DOHH2 (cell line): Measurements from ENCODE around the gene CCDC107.

Experiments
- CTCF ChIP-seq: fragments of 200-600 bp; sonication (generic); IDR thresholded peaks from one replicate; pipeline ENCODE4 v1.5.1; 2014; ENCODE audit warnings: antibody characterized with exemption, mild to moderate bottlenecking, low read depth, low read length; ENCODE audit not compliant: poor library complexity, severe bottlenecking
- EZH2phosphoT487 ChIP-seq: fragments of 200-600 bp; sonication (generic); IDR thresholded peaks from 2 replicates; pipeline ENCODE4 v1.6.1; 2017; ENCODE audit warnings: borderline replicate concordance, mild to moderate bottlenecking, antibody characterized with exemption, low read length, moderate library complexity, mixed read lengths

GRCh38 chr9:35690614-35691333, 32.7 kb downstream of the CCDC107 start:
- TF ChIP-seq CTCF: no peak
- no peak for TF ChIP-seq EZH2phosphoT487
